Endodermal cell (in vitro differentiated cells): Measurements from ENCODE around the gene PRKAG2. TPM values are rescaled to one million over a fixed set of nuclear protein-coding genes. Genes with fewer than 3 reads are reported as not detected.

Experiments used
- DNase-seq: peaks from one replicate; pipeline ENCODE4 v3.0.0-alpha.2; 2017
- H3K27ac ChIP-seq: 2 replicates; pipeline ENCODE4 v1.5.1; 2013; ENCODE audit warnings: mild to moderate bottlenecking, low read depth, low read length, moderate library complexity
- H3K27me3 ChIP-seq: 2 replicates; pipeline ENCODE4 v1.6.1; 2013; ENCODE audit warnings: mild to moderate bottlenecking, low read length, moderate library complexity; ENCODE audit not compliant: insufficient read depth, control insufficient read depth, poor library complexity, severe bottlenecking
- H3K36me3 ChIP-seq: 2 replicates; pipeline ENCODE4 v1.7.0; 2013; ENCODE audit warnings: mild to moderate bottlenecking, low read length, moderate library complexity; ENCODE audit not compliant: control insufficient read depth, insufficient read depth
- H3K4me1 ChIP-seq: one replicate; pipeline ENCODE4 v1.7.0; 2013; ENCODE audit warnings: low read length; ENCODE audit not compliant: control insufficient read depth, insufficient read depth
- H3K4me3 ChIP-seq: 2 replicates; pipeline ENCODE4 v1.5.1; 2013; ENCODE audit warnings: mild to moderate bottlenecking, low read length, moderate library complexity
- H3K9ac ChIP-seq: 2 replicates; pipeline ENCODE4 v1.6.1; 2013; ENCODE audit warnings: mild to moderate bottlenecking, low read length, moderate library complexity; ENCODE audit not compliant: poor library complexity, severe bottlenecking; ENCODE audit errors: extremely low read depth
- H3K9me3 ChIP-seq: 2 replicates; pipeline ENCODE4 v1.6.1; 2013; ENCODE audit warnings: mild to moderate bottlenecking, low read length, moderate library complexity; ENCODE audit not compliant: control insufficient read depth
- H3K27ac Mint-ChIP-seq: 2 replicates; pipeline ENCODE4 v1.8.0; 2020; ENCODE audit warnings: mixed read lengths
- H3K27me3 Mint-ChIP-seq: 2 replicates; pipeline ENCODE4 v1.8.0; 2021; ENCODE audit warnings: mild to moderate bottlenecking, mixed read lengths; ENCODE audit not compliant: insufficient read depth
- H3K36me3 Mint-ChIP-seq: 2 replicates; pipeline ENCODE4 v1.8.0; 2020; ENCODE audit warnings: low read depth, mixed read lengths
- H3K4me1 Mint-ChIP-seq: 2 replicates; pipeline ENCODE4 v1.8.0; 2020; ENCODE audit warnings: mixed read lengths
- H3K4me3 Mint-ChIP-seq: 2 replicates; pipeline ENCODE4 v1.8.0; 2020; ENCODE audit warnings: mild to moderate bottlenecking, moderate library complexity, mixed read lengths
- H3K9me3 Mint-ChIP-seq: 2 replicates; pipeline ENCODE4 v1.8.0; 2020; ENCODE audit warnings: mild to moderate bottlenecking, mixed read lengths
- CTCF ChIP-seq: fragments of 200-600 bp; sonication (generic); conservative IDR thresholded peaks from 2 replicates; pipeline ENCODE4 v1.5.0; 2021; ENCODE audit warnings: antibody characterized with exemption, mild to moderate bottlenecking
- WGBS, 2 experiments: methylation state at CpG; one replicate each; pipeline versions ENCODE4 v1.1.5 to v1.1.7; 2013; ENCODE audit warnings: missing lambda C conversion rate in 2 of 2, mixed read lengths in 1 of 2; ENCODE audit not compliant: insufficient coverage in 1 of 2, insufficient read length in 1 of 2; 5-methylcytosine and 5-hydroxymethylcytosine counted together
- total RNA-seq, 2 donors: library from RNA; stranded (reverse); fragmentation: NEBNext Ultra II Directional in 1 of 2; extraction: Animal tissue kit (Norgen Biotek cat#: 25700) in 1 of 2; gene quantifications; 2 replicates in 1 of 2; 3 replicates in 1 of 2; pipeline ENCODE4 v1.2.1, GENCODE V29; 2021

PRKAG2 gene
- total RNA-seq, 2 donors from 2014 or later, result 17.2 to 20.7 TPM

- Histone ChIP-seq H3K9me3 (no peaks in the 10 kb centered on the region), H3K4me1 (peaks cover 6% of the 10 kb centered on the region), H3K4me3 (no peak overlapping the region), H3K36me3 (no peaks in the 10 kb centered on the region), H3K27ac (no peak overlapping the region), H3K27me3 (no peaks in the 10 kb centered on the region), H3K9ac (no peak overlapping the region)
- H3K36me3 Mint-ChIP-seq, result no peaks in the 10 kb centered on the region
- peaks cover 4% of the 10 kb centered on the region for H3K27me3 Mint-ChIP-seq
- DNase-seq, result no peak
- H3K9me3 Mint-ChIP-seq, result no peaks in the 10 kb centered on the region
- no peak overlapping the region for H3K27ac Mint-ChIP-seq
- TF ChIP-seq CTCF, result no peak
- WGBS, 2 experiments, result 87 to 100% methylated on average over 1 of the region's 1 CpG
- peaks cover 15% of the 10 kb centered on the region for H3K4me1 Mint-ChIP-seq
- H3K4me3 Mint-ChIP-seq, result no peak overlapping the region
These were observed 218.1 kb downstream of the PRKAG2 start for GRCh38 chr7:151658778-151659177.

GRCh38 chr7:151657173-151657572, 219.7 kb downstream of the PRKAG2 start:
- TF ChIP-seq CTCF, result no peak
- Histone ChIP-seq H3K36me3 (no peaks in the 10 kb centered on the region), H3K9me3 (no peaks in the 10 kb centered on the region), H3K4me3 (no peak overlapping the region), H3K27me3 (no peaks in the 10 kb centered on the region), H3K4me1 (peaks cover 6% of the 10 kb centered on the region), H3K9ac (no peak overlapping the region), H3K27ac (no peak overlapping the region)
- Mint-ChIP-seq H3K4me3 (no peak overlapping the region), H3K4me1 (peaks cover 15% of the 10 kb centered on the region), H3K9me3 (no peaks in the 10 kb centered on the region), H3K36me3 (no peaks in the 10 kb centered on the region), H3K27ac (no peak overlapping the region), H3K27me3 (peaks cover 4% of the 10 kb centered on the region)
- no peak for DNase-seq
- 94 to 100% methylated on average over 1 to 3 of the region's 3 CpGs for WGBS, 2 experiments

- H3K36me3 ChIP-seq, result no peaks in the 10 kb centered on the region
- peaks cover 10% of the 10 kb centered on the region for H3K4me1 Mint-ChIP-seq
- no peak for TF ChIP-seq CTCF
- no peak overlapping the region for H3K4me3 Mint-ChIP-seq
- H3K27ac Mint-ChIP-seq, result no peak overlapping the region
- no peaks in the 10 kb centered on the region for H3K9me3 Mint-ChIP-seq
- 83% methylated on average over 1 to 3 of the region's 3 CpGs for WGBS, 2 experiments
- H3K9me3 ChIP-seq, result no peaks in the 10 kb centered on the region
- H3K27me3 Mint-ChIP-seq, result peaks cover 4% of the 10 kb centered on the region
- no peak overlapping the region for H3K9ac ChIP-seq
- no peak overlapping the region for H3K27ac ChIP-seq
- DNase-seq, result no peak
- H3K36me3 Mint-ChIP-seq, result no peaks in the 10 kb centered on the region
- H3K4me3 ChIP-seq, result no peak overlapping the region
- peaks cover 6% of the 10 kb centered on the region for H3K4me1 ChIP-seq
- no peaks in the 10 kb centered on the region for H3K27me3 ChIP-seq
These were observed 221.4 kb downstream of the PRKAG2 start for GRCh38 chr7:151655555-151655954.
